HL-60 (cell line): ENCODE measurements around the gene F8.

ENCODE experiments used
- DNase-seq, 2 experiments: peaks; one replicate each; pipeline ENCODE4 v3.0.0-alpha.2; 2010 to 2020; ENCODE audit warnings: low read depth in 1 of 2, low spot score in 1 of 2
- H3K27ac ChIP-seq: fragments of 250-450 bp; sonication (Bioruptor Pico); replicated peaks from 2 replicates; pipeline ENCODE4 v1.5.1; 2020; ENCODE audit warnings: mild to moderate bottlenecking, moderate library complexity
- H3K27me3 ChIP-seq: fragments of 250-450 bp; sonication (Bioruptor Pico); 2 replicates; pipeline ENCODE4 v1.5.1; 2021; ENCODE audit warnings: mild to moderate bottlenecking, moderate library complexity; ENCODE audit not compliant: insufficient read depth, poor library complexity, severe bottlenecking
- H3K4me3 ChIP-seq: replicated peaks from 2 replicates; pipeline ENCODE4 v1.5.1; 2011; ENCODE audit warnings: mild to moderate bottlenecking, control low read depth, low read length; ENCODE audit not compliant: insufficient read depth
- CTCF ChIP-seq: IDR thresholded peaks from one replicate; pipeline ENCODE4 v1.5.1; 2011; ENCODE audit warnings: low read length, control low read depth, inconsistent platforms; ENCODE audit not compliant: insufficient read depth
- GABPA ChIP-seq: IDR thresholded peaks from 2 replicates; pipeline ENCODE4 v1.6.1; 2012; ENCODE audit warnings: low read depth
- POLR2AphosphoS5 ChIP-seq: IDR thresholded peaks from 2 replicates; pipeline ENCODE4 v1.6.1; 2012; ENCODE audit warnings: low read depth
- REST ChIP-seq: IDR thresholded peaks from 2 replicates; pipeline ENCODE4 v1.6.1; 2012; ENCODE audit warnings: low read depth; ENCODE audit not compliant: insufficient replicate concordance
- SPI1 ChIP-seq: IDR thresholded peaks from 2 replicates; pipeline ENCODE4 v1.6.1; 2012; ENCODE audit warnings: low read depth, mild to moderate bottlenecking, borderline replicate concordance

Gene F8

GRCh38 chrX:154793084-154793795, 229.3 kb downstream of the F8 start:
- TF ChIP-seq POLR2AphosphoS5 (no peak), GABPA (no peak), REST (no peak), CTCF (no peak), SPI1 (no peak)
- DNase-seq = no peak

GRCh38 chrX:154791939-154792338, 230.6 kb downstream of the F8 start:
- no peak overlapping the region for H3K27ac ChIP-seq
- no peaks in the 10 kb centered on the region for H3K27me3 ChIP-seq
- TF ChIP-seq REST = no peak
- no peak for TF ChIP-seq CTCF
- no peak for TF ChIP-seq SPI1
- TF ChIP-seq POLR2AphosphoS5 = no peak
- TF ChIP-seq GABPA = no peak
- H3K4me3 ChIP-seq = no peak overlapping the region
- no peak for DNase-seq

More at GRCh38 chrX:154793084-154793795, 229.3 kb downstream of the F8 start:
- Histone ChIP-seq H3K27me3 (no peaks in the 10 kb centered on the region), H3K4me3 (no peak overlapping the region), H3K27ac (no peak overlapping the region)

- Histone ChIP-seq H3K4me3 (no peak overlapping the region), H3K27me3 (no peaks in the 10 kb centered on the region), H3K27ac (no peak overlapping the region)
- DNase-seq = no peak
- TF ChIP-seq REST (no peak), CTCF (no peak), POLR2AphosphoS5 (no peak), SPI1 (no peak), GABPA (no peak)
These were observed 231.1 kb downstream of the F8 start for GRCh38 chrX:154791467-154791866.
